Liver (tissue), 9 donors: ENCODE results near the gene ACOXL. TPM values are rescaled to one million over a fixed set of nuclear protein-coding genes. Genes with fewer than 3 reads are reported as not detected.

Experiments used
- DNase-seq: peaks from one replicate; pipeline ENCODE4 v3.0.0-alpha.2; 2017; ENCODE audit warnings: low spot score
- H3K27ac ChIP-seq, 2 donors: one replicate each; pipeline ENCODE4 v1.7.0; 2013; ENCODE audit warnings: inconsistent platforms in 2 of 2, low read length in 2 of 2, control low read depth in 1 of 2, low read depth in 1 of 2, mild to moderate bottlenecking in 1 of 2
- H3K27me3 ChIP-seq, 4 donors: one replicate each; pipeline versions ENCODE4 v1.6.1 to v1.7.0; 2013; ENCODE audit warnings: low read length in 3 of 4, inconsistent platforms in 1 of 4, mild to moderate bottlenecking in 1 of 4, moderate library complexity in 1 of 4; ENCODE audit not compliant: control insufficient read depth in 4 of 4, insufficient read depth in 4 of 4
- H3K36me3 ChIP-seq, 4 donors: one replicate each; pipeline versions ENCODE4 v1.6.1 to v1.7.0; 2013; ENCODE audit warnings: low read length in 3 of 4, mild to moderate bottlenecking in 3 of 4, low read depth in 1 of 4, moderate library complexity in 1 of 4; ENCODE audit not compliant: control insufficient read depth in 4 of 4, insufficient read depth in 3 of 4
- H3K4me1 ChIP-seq, 4 donors: one replicate each; pipeline versions ENCODE4 v1.6.1 to v1.7.0; 2013; ENCODE audit warnings: low read length in 3 of 4, mild to moderate bottlenecking in 3 of 4, moderate library complexity in 1 of 4; ENCODE audit not compliant: control insufficient read depth in 4 of 4, insufficient read depth in 4 of 4
- H3K4me3 ChIP-seq, 3 donors: one replicate each; pipeline versions ENCODE4 v1.6.1 to v1.7.0; 2013; ENCODE audit warnings: low read length in 3 of 3, control low read depth in 1 of 3, low read depth in 1 of 3, mild to moderate bottlenecking in 1 of 3
- H3K9ac ChIP-seq, 2 donors: one replicate each; pipeline ENCODE4 v1.7.0; 2013; ENCODE audit warnings: low read length in 2 of 2, mild to moderate bottlenecking in 2 of 2, moderate library complexity in 2 of 2, control low read depth in 1 of 2, low read depth in 1 of 2
- H3K9me3 ChIP-seq, 4 donors: one replicate each; pipeline versions ENCODE4 v1.6.1 to v1.7.0; 2013; ENCODE audit warnings: low read length in 3 of 4; ENCODE audit not compliant: control insufficient read depth in 4 of 4
- EGR1 ChIP-seq, 2 donors: IDR thresholded peaks; 2 replicates each; pipeline ENCODE4 v1.6.1; 2016 to 2018; ENCODE audit warnings: antibody characterized with exemption in 2 of 2, low read depth in 2 of 2
- FOXA1 ChIP-seq: IDR thresholded peaks from 2 replicates; pipeline ENCODE4 v1.6.1; 2016; ENCODE audit warnings: antibody characterized with exemption
- FOXA2 ChIP-seq: IDR thresholded peaks from 2 replicates; pipeline ENCODE4 v1.6.1; 2016; ENCODE audit warnings: antibody characterized with exemption
- GABPA ChIP-seq, 2 donors: IDR thresholded peaks in 1 of 2; conservative IDR thresholded peaks in 1 of 2; 2 replicates each; pipeline ENCODE4 v1.6.1; 2016; ENCODE audit warnings: antibody characterized with exemption in 2 of 2, mild to moderate bottlenecking in 1 of 2, moderate library complexity in 1 of 2
- HNF4A ChIP-seq, 2 donors: conservative IDR thresholded peaks; 2 replicates each; pipeline ENCODE4 v1.6.1; 2016; ENCODE audit warnings: antibody characterized with exemption in 2 of 2, mild to moderate bottlenecking in 2 of 2
- HNF4G ChIP-seq: IDR thresholded peaks from 2 replicates; pipeline ENCODE4 v1.6.1; 2016; ENCODE audit warnings: antibody characterized with exemption
- JUND ChIP-seq, 2 donors: IDR thresholded peaks; 2 replicates each; pipeline ENCODE4 v1.6.1; 2016; ENCODE audit warnings: antibody characterized with exemption in 2 of 2
- NR2F2 ChIP-seq: IDR thresholded peaks from 2 replicates; pipeline ENCODE4 v1.6.1; 2016; ENCODE audit warnings: antibody characterized with exemption
- RAD21 ChIP-seq, 2 donors: IDR thresholded peaks; 2 replicates each; pipeline ENCODE4 v1.6.1; 2016; ENCODE audit warnings: antibody characterized with exemption in 2 of 2, mild to moderate bottlenecking in 2 of 2
- RXRA ChIP-seq, 2 donors: IDR thresholded peaks; 2 replicates each; pipeline ENCODE4 v1.6.1; 2017 to 2018; ENCODE audit warnings: antibody characterized with exemption in 2 of 2, mild to moderate bottlenecking in 1 of 2
- SP1 ChIP-seq: IDR thresholded peaks from 2 replicates; pipeline ENCODE4 v1.6.1; 2018; ENCODE audit warnings: antibody characterized with exemption, mild to moderate bottlenecking
- TAF1 ChIP-seq: conservative IDR thresholded peaks from 2 replicates; pipeline ENCODE4 v1.6.1; 2016; ENCODE audit warnings: antibody characterized with exemption, mild to moderate bottlenecking
- YY1 ChIP-seq: IDR thresholded peaks from 2 replicates; pipeline ENCODE4 v1.6.1; 2016; ENCODE audit warnings: antibody characterized with exemption, mild to moderate bottlenecking
- WGBS: extraction: QIAGEN DNeasy Blood & Tissue Kit; methylation state at CpG from one replicate; pipeline ENCODE4 v1.1.7; 2013; 5-methylcytosine and 5-hydroxymethylcytosine counted together
- polyA plus RNA-seq, 2 donors: library from polyadenylated mRNA; stranded (reverse) in 1 of 2; unstranded in 1 of 2; fragments of 200-250 nt in 1 of 2; fragments of >200 nt in 1 of 2; fragmentation: Nextera tagmentation in 1 of 2; extraction: Ambion mirVana in 1 of 2; gene quantifications; one replicate each; pipeline versions ENCODE4 v1.2.1 to v1.2.3, GENCODE V29; 2013 to 2015
- total RNA-seq, 2 donors: library from RNA; depleted of rRNA; stranded (reverse); fragments of >200 nt; gene quantifications; one replicate each; pipeline ENCODE4 v1.2.3, GENCODE V29; 2014
- TF ChIP-seq, protein P1 (sequence below): IDR thresholded peaks from 2 replicates; pipeline ENCODE4 v1.6.1; 2016; ENCODE audit warnings: antibody characterized with exemption
- TF ChIP-seq, protein P2 (sequence below): IDR thresholded peaks from 2 replicates; pipeline ENCODE4 v1.6.1; 2016; ENCODE audit warnings: antibody characterized with exemption
- TF ChIP-seq, protein P3 (sequence below): IDR thresholded peaks from 2 replicates; pipeline ENCODE4 v1.6.1; 2016; ENCODE audit warnings: antibody characterized with exemption
- TF ChIP-seq, protein P4 (sequence below): IDR thresholded peaks from 2 replicates; pipeline ENCODE4 v1.6.1; 2016; ENCODE audit warnings: antibody characterized with exemption, mild to moderate bottlenecking
- TF ChIP-seq, protein P5 (sequence below): fragments of 150-350 bp; IDR thresholded peaks from 2 replicates; pipeline ENCODE4 v1.5.1; 2017; ENCODE audit warnings: improper control_type of control experiment, low read depth, low read length; ENCODE audit not compliant: missing input control
- donor health status: healthy.
- donor health status: healthy.
- donor health status: healthy.
- donor health status: healthy.
- donor health status: healthy.

ACOXL gene
- total and polyA plus RNA-seq, 4 donors, result 0.07 TPM; not detected in 3

DNA sequence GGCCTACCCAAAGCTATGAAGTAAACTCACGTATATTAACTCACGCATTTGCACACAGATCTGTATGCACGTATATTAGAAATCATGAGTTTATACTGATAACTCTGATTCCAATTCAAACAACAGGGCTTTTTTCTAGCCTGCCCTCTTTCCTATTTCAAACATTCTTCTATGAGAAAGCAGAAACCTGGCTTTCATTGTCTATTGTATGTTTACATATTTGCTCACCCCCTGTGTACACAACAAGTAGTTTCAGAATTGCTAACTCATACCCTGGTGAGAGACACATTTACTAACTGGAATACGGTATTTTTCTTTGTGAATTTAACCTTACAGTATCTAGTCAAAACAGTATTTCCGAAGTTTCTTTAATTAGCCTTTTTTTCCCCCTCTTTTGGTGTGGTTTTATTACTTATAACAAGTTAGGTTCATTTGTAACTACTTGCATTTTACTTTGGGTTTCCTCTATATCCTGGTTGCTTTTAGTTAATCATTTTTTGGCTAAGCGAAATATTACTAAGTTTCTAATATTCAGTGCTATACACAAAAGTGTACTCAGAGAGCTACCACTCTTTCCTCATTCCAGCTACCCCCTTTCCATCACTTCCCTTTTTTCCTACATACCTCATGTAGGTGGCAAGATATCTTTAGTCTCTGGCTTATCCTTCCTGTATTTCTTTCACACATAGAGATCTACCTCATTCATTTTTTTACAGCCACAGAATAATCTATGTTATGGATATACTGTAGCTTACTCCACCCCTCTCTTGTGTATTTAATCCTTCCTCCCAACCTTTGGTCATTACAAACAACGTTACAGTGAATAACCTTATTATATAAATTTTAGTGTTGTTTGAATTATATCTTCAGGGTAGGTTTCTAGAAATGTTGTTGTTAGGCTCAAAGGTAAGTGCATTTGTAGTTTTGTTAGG lies 275.6 kb downstream of the ACOXL start:
- H3K4me1 ChIP-seq, result no peaks in the 10 kb centered on the region
- H3K9me3 ChIP-seq, result peaks cover 0 to 8% (median 0%) of the 10 kb centered on the region in 4 donors
- no peaks in the 10 kb centered on the region for H3K27me3 ChIP-seq
- H3K27ac ChIP-seq, result no peak overlapping the region
- no peaks in the 10 kb centered on the region for H3K36me3 ChIP-seq
- no peak overlapping the region for H3K9ac ChIP-seq
- WGBS, result 67% methylated on average over 7 of the region's 7 CpGs
- no peak for DNase-seq
- no peak overlapping the region for H3K4me3 ChIP-seq
- TF ChIP-seq YY1 (no peak), SP1 (no peak), RAD21 (IDR thresholded peaks at IDR 0.05) (no peak), JUND (IDR thresholded peaks at IDR 0.05) (no peak), RXRA (IDR thresholded peaks at IDR 0.05) (no peak), TAF1 (no peak), GABPA (IDR thresholded peaks at IDR 0.05 in 1 of 2, conservative IDR thresholded peaks at IDR 0.05 in 1 of 2) (no peak), FOXA2 (no peak)
- TF ChIP-seq, protein P1, sequence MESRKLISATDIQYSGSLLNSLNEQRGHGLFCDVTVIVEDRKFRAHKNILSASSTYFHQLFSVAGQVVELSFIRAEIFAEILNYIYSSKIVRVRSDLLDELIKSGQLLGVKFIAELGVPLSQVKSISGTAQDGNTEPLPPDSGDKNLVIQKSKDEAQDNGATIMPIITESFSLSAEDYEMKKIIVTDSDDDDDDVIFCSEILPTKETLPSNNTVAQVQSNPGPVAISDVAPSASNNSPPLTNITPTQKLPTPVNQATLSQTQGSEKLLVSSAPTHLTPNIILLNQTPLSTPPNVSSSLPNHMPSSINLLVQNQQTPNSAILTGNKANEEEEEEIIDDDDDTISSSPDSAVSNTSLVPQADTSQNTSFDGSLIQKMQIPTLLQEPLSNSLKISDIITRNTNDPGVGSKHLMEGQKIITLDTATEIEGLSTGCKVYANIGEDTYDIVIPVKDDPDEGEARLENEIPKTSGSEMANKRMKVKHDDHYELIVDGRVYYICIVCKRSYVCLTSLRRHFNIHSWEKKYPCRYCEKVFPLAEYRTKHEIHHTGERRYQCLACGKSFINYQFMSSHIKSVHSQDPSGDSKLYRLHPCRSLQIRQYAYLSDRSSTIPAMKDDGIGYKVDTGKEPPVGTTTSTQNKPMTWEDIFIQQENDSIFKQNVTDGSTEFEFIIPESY, result no peak
- TF ChIP-seq, protein P2, sequence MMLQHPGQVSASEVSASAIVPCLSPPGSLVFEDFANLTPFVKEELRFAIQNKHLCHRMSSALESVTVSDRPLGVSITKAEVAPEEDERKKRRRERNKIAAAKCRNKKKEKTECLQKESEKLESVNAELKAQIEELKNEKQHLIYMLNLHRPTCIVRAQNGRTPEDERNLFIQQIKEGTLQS, result no peak
- TF ChIP-seq, protein P3, sequence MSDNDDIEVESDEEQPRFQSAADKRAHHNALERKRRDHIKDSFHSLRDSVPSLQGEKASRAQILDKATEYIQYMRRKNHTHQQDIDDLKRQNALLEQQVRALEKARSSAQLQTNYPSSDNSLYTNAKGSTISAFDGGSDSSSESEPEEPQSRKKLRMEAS, result no peak

DNA sequence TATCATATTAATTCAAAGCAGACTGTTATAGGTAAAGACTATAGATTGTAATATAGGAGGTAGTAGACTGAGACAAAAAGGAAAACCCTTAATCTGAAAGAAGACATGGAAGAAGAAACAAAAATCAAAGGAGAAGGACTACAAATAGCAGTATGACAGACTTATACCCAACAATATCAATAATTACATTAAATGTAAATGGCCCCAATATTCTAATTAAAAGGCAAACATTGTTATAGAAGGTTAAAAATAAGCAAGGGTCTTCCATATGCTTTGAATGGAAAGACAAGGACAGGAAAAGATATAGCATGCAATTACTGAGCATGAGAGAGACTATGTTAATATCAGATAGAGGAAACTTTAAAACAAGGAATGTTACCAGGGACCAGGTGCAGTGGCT lies 278.8 kb downstream of the ACOXL start:
- TF ChIP-seq, protein P2, result no peak
- no peak for TF ChIP-seq HNF4A (conservative IDR thresholded peaks at IDR 0.05)
- no peak for TF ChIP-seq YY1
- TF ChIP-seq, protein P4, sequence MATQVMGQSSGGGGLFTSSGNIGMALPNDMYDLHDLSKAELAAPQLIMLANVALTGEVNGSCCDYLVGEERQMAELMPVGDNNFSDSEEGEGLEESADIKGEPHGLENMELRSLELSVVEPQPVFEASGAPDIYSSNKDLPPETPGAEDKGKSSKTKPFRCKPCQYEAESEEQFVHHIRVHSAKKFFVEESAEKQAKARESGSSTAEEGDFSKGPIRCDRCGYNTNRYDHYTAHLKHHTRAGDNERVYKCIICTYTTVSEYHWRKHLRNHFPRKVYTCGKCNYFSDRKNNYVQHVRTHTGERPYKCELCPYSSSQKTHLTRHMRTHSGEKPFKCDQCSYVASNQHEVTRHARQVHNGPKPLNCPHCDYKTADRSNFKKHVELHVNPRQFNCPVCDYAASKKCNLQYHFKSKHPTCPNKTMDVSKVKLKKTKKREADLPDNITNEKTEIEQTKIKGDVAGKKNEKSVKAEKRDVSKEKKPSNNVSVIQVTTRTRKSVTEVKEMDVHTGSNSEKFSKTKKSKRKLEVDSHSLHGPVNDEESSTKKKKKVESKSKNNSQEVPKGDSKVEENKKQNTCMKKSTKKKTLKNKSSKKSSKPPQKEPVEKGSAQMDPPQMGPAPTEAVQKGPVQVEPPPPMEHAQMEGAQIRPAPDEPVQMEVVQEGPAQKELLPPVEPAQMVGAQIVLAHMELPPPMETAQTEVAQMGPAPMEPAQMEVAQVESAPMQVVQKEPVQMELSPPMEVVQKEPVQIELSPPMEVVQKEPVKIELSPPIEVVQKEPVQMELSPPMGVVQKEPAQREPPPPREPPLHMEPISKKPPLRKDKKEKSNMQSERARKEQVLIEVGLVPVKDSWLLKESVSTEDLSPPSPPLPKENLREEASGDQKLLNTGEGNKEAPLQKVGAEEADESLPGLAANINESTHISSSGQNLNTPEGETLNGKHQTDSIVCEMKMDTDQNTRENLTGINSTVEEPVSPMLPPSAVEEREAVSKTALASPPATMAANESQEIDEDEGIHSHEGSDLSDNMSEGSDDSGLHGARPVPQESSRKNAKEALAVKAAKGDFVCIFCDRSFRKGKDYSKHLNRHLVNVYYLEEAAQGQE, result no peak
- no peak for TF ChIP-seq TAF1
- TF ChIP-seq GABPA (IDR thresholded peaks at IDR 0.05 in 1 of 2, conservative IDR thresholded peaks at IDR 0.05 in 1 of 2), result no peak
- TF ChIP-seq RXRA (IDR thresholded peaks at IDR 0.05), result no peak
- TF ChIP-seq, protein P1, result no peak
- TF ChIP-seq FOXA2, result no peak
- TF ChIP-seq JUND (IDR thresholded peaks at IDR 0.05), result no peak
- TF ChIP-seq, protein P3, result no peak
- no peak for TF ChIP-seq EGR1 (IDR thresholded peaks at IDR 0.05; ENCODE audit: low read depth in 2 of 2)
- no peak for TF ChIP-seq NR2F2
- TF ChIP-seq HNF4G, result no peak
- TF ChIP-seq, protein P5, sequence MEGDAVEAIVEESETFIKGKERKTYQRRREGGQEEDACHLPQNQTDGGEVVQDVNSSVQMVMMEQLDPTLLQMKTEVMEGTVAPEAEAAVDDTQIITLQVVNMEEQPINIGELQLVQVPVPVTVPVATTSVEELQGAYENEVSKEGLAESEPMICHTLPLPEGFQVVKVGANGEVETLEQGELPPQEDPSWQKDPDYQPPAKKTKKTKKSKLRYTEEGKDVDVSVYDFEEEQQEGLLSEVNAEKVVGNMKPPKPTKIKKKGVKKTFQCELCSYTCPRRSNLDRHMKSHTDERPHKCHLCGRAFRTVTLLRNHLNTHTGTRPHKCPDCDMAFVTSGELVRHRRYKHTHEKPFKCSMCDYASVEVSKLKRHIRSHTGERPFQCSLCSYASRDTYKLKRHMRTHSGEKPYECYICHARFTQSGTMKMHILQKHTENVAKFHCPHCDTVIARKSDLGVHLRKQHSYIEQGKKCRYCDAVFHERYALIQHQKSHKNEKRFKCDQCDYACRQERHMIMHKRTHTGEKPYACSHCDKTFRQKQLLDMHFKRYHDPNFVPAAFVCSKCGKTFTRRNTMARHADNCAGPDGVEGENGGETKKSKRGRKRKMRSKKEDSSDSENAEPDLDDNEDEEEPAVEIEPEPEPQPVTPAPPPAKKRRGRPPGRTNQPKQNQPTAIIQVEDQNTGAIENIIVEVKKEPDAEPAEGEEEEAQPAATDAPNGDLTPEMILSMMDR, result no peak
- no peak for TF ChIP-seq FOXA1
- TF ChIP-seq RAD21 (IDR thresholded peaks at IDR 0.05), result no peak
- no peak for TF ChIP-seq SP1
- Histone ChIP-seq H3K36me3 (no peaks in the 10 kb centered on the region), H3K27ac (no peak overlapping the region), H3K9me3 (peaks cover 0 to 14% (median 0%) of the 10 kb centered on the region in 4 donors), H3K9ac (no peak overlapping the region), H3K27me3 (no peaks in the 10 kb centered on the region), H3K4me1 (no peaks in the 10 kb centered on the region), H3K4me3 (no peak overlapping the region)
- DNase-seq, result no peak
